Endometrium (tissue), 2 donors: ENCODE data around the gene CDC37.
A peak's percentile ranks its signal among the peaks of the same experiment; 100 is the strongest.
"Not testable (repeated sequence)": the region's sequence is repeated elsewhere in the genome, so short reads cannot be mapped to it uniquely, and the experiment has no call there.

Source experiments
- FAIRE-seq: peaks from 2 replicates; lab custom pipeline; 2012; peaks lifted over from hg19 to GRCh38; lab: Jason Lieb, UNC
- donor health status: control.
- donor health status: control.

Gene CDC37

GRCh38 chr19:10393137-10393536 lies 10.2 kb downstream of the CDC37 start:
- no peak for FAIRE-seq

GRCh38 chr19:10392120-10392519 lies 11.2 kb downstream of the CDC37 start:
- FAIRE-seq: no peak

GRCh38 chr19:10390652-10391286 lies 12.6 kb downstream of the CDC37 start:
- FAIRE-seq: no peak

DNA sequence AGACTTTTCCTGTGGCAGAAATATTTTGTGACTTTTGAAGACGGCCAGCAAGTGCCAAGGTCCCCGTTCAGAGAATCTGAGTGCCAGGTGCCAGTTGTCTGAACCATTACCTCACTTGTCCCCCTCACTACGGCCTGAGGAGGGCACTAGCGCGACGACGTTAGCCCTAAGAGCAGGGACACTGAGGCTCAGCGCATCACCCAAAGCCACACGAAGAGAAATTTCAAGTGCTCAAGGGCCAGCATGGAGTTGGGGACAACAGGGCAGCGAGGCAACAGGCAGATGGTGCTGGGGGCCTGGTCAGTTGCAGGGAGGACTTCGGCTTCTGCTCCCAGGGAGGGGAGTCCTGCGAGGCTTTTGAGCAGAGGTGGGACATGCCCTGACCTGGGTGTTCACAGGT lies 13.5 kb downstream of the CDC37 start:
- FAIRE-seq: no peak

DNA sequence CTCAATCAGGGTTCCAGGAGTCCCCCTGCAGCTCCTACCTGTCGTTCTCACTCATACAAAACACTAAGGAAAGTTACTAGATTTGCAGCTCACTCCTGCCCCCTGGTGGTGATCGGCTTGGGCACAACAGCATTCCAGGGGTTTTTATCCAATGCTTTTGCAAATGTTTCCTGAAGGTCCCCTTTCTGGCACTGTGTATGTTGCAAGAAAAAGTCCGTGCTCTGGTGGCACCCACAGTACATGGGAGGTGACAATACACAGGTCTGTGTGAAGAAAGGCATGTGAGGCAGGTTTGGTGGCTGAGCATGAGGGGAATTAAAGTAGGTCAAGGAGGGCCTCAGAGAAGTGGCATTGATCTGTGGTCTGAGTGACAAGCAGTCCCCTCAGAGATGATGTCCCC lies 14.4 kb downstream of the CDC37 start:
- peak; percentile 46 for FAIRE-seq

- FAIRE-seq: no peak
Observed at GRCh38 chr19:10384580-10384979, 18.8 kb downstream of the CDC37 start.

DNA sequence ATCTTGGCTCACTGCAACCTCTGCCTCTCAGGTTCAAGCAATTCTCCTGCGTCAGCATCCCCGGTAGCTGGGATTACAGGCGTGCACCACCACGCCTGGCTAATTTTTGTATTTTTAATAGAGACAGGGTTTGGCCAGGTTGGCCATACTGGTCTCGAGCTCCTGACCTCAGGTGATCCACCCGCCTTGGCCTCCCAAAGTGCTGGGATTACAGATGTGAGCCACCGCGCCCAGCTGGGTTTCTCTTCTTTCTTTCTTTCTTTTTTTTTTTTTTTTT lies 20.2 kb downstream of the CDC37 start:
- FAIRE-seq: not testable (repeated sequence)

DNA sequence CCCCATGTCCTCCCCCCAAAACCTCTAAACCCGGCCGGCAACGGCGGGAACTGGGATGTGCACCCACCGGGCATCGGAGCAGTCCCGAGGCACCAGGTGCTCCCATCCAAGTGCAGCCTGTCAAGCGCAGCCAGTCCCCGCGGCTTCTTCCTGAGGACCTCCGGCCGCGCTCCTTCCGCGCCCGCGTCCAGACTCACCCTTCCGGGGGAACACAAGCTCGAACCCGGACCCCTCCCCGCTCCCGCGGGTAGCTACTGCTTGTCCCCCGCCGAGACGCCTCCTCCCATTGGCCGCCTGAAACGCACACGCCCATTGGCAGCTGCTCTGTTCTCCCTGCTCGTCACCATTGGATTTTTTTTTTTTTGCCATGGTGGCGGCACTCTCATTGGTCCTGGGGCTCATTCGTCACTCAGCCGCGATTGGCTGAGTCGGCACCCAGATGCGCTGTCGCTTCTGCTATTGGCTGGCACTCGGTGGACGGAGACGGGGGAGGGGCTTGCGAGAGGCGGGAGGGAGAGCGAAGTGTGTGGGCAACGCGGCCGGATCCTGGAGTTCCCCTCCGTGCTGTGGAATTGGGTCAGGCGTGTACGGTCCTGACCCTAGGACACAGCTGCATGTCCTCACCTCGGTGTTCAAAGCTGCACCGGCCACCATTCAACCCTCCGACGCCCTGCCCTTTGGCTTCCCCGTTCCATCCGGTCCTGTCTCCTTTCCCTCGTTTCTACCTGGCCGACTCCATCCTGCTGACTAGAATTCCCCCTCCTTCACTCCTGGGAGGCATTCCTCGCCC lies 22.8 kb downstream of the CDC37 start, which contains the start of gene TYK2:
TYK2 (minus strand) TSS at position 260 of the 790 bp plus-strand sequence. CDS start 2,166 bp downstream, outside the sequence.
- FAIRE-seq: peak; percentile 99

DNA sequence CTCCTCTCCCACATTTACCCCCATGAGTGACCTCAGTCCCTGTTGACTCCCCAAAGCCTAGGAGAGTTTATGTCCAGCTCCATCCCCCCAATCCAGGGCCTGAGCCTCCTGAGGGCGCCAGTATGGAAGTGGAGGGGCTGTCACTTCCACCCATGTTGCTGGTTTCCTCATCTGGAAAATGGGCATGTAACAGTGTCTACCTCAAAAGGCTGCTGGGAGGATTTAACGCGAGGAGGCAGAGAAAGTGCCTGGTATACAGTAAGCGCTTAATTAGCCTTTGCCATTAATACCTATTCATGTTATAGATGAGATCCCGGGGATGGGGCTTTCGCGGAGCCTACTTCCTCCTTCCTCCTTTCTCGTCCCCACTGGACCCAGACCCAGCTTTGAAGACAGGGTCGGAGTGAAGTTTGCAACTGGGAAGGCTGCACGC lies 23.4 kb downstream of the CDC37 start:
- FAIRE-seq: no peak

GRCh38 chr19:10378124-10378523 lies 25.2 kb downstream of the CDC37 start:
- FAIRE-seq: no peak

GRCh38 chr19:10377140-10377640 lies 26.2 kb downstream of the CDC37 start:
- not testable (repeated sequence) for FAIRE-seq

DNA sequence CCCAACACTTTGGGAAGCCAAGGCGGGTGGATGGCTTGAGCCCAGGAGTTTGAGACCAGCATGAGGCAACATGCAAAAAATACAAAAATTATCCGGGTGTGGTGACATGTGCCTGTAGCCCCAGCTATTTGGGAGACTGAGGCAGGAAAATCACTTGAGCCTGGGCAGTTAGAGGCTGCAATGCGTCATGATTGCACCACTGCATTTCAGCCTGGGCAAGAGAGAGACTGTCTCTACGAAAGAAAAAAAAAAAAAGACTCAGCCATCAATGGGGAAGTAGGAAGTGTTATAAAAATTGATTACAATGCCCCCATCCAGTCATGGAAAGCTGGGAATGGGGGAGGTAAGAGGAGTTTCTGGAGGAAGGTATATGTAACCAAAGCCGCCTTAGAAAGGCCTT lies 28.4 kb downstream of the CDC37 start:
- no peak for FAIRE-seq

DNA sequence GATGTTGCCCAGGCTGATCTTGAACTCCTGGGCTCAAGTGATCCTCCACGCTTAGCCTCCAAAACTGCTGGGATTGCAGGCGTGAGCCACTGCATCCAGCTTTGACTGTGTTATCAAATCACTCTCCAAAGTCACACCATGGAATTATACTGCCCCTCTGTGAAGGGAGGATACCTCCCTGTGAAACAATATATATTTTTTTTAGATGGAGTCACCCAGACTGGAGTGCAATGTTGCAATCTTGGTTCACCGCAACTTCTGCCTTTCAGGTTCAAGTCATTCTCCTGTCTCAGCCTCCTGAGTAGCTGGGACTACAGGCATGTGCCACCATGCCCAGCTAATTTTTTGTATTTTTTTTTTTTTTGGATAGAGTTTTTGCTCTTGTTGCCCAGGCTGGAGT lies 30.7 kb downstream of the CDC37 start:
- no peak for FAIRE-seq

- FAIRE-seq: no peak
Observed at GRCh38 chr19:10368101-10368803, 35.1 kb downstream of the CDC37 start.

GRCh38 chr19:10366950-10367512 lies 36.3 kb downstream of the CDC37 start:
- not testable (repeated sequence) for FAIRE-seq

- no peak for FAIRE-seq
Observed at GRCh38 chr19:10365518-10365917, 37.8 kb downstream of the CDC37 start.

- FAIRE-seq: no peak
Observed at GRCh38 chr19:10364644-10365043, 38.7 kb downstream of the CDC37 start.

DNA sequence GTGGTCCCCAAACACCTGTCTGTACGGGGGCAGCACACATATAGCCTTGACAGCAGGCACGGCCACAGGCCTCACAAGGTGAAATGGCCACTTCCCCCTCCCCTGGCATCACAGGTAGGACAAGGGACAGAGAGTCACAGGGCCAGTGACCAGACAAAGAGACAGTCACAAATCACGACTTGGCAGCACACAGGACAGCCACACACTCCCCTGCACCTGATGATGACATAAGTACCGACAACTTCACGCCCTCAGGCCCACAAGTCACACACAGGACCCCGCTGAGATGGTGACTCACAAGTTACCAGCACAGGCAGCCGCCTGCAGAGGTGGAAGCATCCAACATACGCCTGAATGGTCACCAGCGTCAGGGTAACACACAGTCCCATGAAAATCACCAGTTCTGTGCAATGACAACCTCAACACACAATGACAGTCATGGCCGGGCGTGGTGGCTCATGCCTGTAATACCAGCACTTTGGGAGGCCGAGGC lies 39.5 kb downstream of the CDC37 start:
- FAIRE-seq: no peak

- no peak for FAIRE-seq
Observed at GRCh38 chr19:10362259-10362658, 41.1 kb downstream of the CDC37 start.

DNA sequence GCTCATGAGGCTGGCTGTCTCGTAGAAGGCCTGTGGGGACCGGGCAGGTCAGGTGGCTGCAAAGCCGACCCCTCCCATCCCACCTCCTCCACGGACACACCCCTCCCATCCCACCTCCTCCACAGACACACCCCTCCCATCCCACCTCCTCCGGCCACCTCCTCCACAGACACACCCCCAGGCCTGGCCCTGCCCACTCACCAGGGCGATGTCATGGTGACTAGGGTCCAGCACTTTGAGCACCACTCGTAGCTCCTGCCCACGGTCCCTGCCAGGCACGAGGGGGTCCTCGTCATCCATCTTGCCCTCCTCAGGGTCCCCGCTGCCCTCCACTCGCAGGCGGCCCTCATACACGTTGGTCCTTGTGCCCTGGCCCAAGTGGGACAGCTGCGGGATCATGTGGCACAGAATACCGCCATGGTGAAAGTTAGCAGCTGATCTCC lies 41.8 kb downstream of the CDC37 start:
- no peak for FAIRE-seq

DNA sequence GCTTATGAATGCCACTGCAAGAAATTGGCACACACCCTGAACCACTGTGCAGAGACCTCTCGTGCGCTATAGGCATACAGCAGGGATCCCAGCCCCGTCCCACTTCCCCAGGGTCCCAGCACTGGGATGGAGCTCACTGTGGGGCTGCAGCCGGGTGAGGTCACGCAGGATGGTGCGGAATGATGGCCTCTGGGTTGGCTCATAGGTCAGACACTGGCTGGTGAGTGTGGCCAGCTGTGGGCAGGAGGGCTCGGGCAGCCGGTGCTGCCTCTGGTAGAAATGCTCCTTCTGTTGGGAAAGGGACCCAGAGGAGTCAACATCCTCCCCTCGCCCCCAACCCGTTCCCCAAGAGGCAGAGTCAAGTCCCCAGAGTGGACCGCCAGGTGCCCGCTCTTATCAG lies 46.9 kb downstream of the CDC37 start:
- no peak for FAIRE-seq

- no peak for FAIRE-seq
Observed at GRCh38 chr19:10353793-10354391, 49.5 kb downstream of the CDC37 start.
